ENCODE measurements around the gene GRID1.

GRID1 gene

GRCh38 chr10:86259901-86260562 is 106.6 kb downstream of the GRID1 start:
- DNase-seq: no peak
- no peaks in the 10 kb centered on the region for H3K36me3 Mint-ChIP-seq (ENCODE audit: low read depth)
- no peaks in the 10 kb centered on the region for H3K9me3 Mint-ChIP-seq
- no peak for TF ChIP-seq CTCF (IDR thresholded peaks at IDR 0.05)
- H3K4me3 Mint-ChIP-seq: no peak overlapping the region
- peaks cover 20% of the 10 kb centered on the region for H3K4me1 Mint-ChIP-seq
- no peak overlapping the region for H3K27ac Mint-ChIP-seq
- H3K27me3 Mint-ChIP-seq (ENCODE audit: low read depth, poor library complexity): peaks cover 20% of the 10 kb centered on the region

GRCh38 chr10:86258941-86259340 is 107.7 kb downstream of the GRID1 start:
- H3K9me3 Mint-ChIP-seq: no peaks in the 10 kb centered on the region
- DNase-seq: no peak
- H3K36me3 Mint-ChIP-seq (ENCODE audit: low read depth): no peaks in the 10 kb centered on the region
- no peak overlapping the region for H3K27ac Mint-ChIP-seq
- peaks cover 25% of the 10 kb centered on the region for H3K27me3 Mint-ChIP-seq (ENCODE audit: low read depth, poor library complexity)
- peaks cover 12% of the 10 kb centered on the region for H3K4me1 Mint-ChIP-seq
- no peak overlapping the region for H3K4me3 Mint-ChIP-seq
- no peak for TF ChIP-seq CTCF (IDR thresholded peaks at IDR 0.05)

GRCh38 chr10:86258499-86258898 is 108.1 kb downstream of the GRID1 start:
- Mint-ChIP-seq H3K36me3 (ENCODE audit: low read depth) (no peaks in the 10 kb centered on the region), H3K27me3 (ENCODE audit: low read depth, poor library complexity) (peaks cover 29% of the 10 kb centered on the region), H3K9me3 (no peaks in the 10 kb centered on the region), H3K4me1 (peaks cover 16% of the 10 kb centered on the region), H3K4me3 (no peak overlapping the region), H3K27ac (no peak overlapping the region)
- no peak for TF ChIP-seq CTCF (IDR thresholded peaks at IDR 0.05)
- no peak for DNase-seq

- Mint-ChIP-seq H3K4me3 (no peak overlapping the region), H3K27me3 (ENCODE audit: low read depth, poor library complexity) (peaks cover 32% of the 10 kb centered on the region), H3K36me3 (ENCODE audit: low read depth) (no peaks in the 10 kb centered on the region), H3K27ac (no peak overlapping the region), H3K4me1 (peaks cover 15% of the 10 kb centered on the region), H3K9me3 (no peaks in the 10 kb centered on the region)
- no peak for DNase-seq
- no peak for TF ChIP-seq CTCF (IDR thresholded peaks at IDR 0.05)
Observed at GRCh38 chr10:86257683-86258082, 108.9 kb downstream of the GRID1 start.

- Mint-ChIP-seq H3K27ac (no peak overlapping the region), H3K9me3 (no peaks in the 10 kb centered on the region), H3K36me3 (ENCODE audit: low read depth) (no peaks in the 10 kb centered on the region), H3K4me1 (peaks cover 17% of the 10 kb centered on the region), H3K4me3 (no peak overlapping the region), H3K27me3 (ENCODE audit: low read depth, poor library complexity) (peaks cover 32% of the 10 kb centered on the region)
- no peak for TF ChIP-seq CTCF (IDR thresholded peaks at IDR 0.05)
- DNase-seq: no peak
Observed at GRCh38 chr10:86256690-86257315, 109.8 kb downstream of the GRID1 start.

Measured in nephron progenitor cell (in vitro differentiated cells).